ENCODE data around the gene PLXNC1. TPM values are rescaled to one million over a fixed set of nuclear protein-coding genes. Genes with fewer than 3 reads are reported as not detected.

The PLXNC1 gene
- total and polyA plus RNA-seq, 5 donors: 2.4 to 7.6 (median 5.1) TPM

GRCh38 chr12:94180558-94181296, 32.4 kb downstream of the PLXNC1 start:
- WGBS: 89% methylated on average over 6 of the region's 6 CpGs
- Histone ChIP-seq H3K4me3 (ENCODE audit: low read length) (no peak overlapping the region), H3K27me3 (ENCODE audit: control insufficient read depth, insufficient read depth) (no peaks in the 10 kb centered on the region), H3K4me1 (ENCODE audit: control insufficient read depth, insufficient read depth, low read length) (no peaks in the 10 kb centered on the region), H3K27ac (ENCODE audit: low read length) (no peak overlapping the region), H3K9me3 (ENCODE audit: control insufficient read depth, low read length) (no peaks in the 10 kb centered on the region)
- DNase-seq (no peak), ATAC-seq (no peak)
- intact Hi-C loops (cut with DNase I): no loop called here

DNA sequence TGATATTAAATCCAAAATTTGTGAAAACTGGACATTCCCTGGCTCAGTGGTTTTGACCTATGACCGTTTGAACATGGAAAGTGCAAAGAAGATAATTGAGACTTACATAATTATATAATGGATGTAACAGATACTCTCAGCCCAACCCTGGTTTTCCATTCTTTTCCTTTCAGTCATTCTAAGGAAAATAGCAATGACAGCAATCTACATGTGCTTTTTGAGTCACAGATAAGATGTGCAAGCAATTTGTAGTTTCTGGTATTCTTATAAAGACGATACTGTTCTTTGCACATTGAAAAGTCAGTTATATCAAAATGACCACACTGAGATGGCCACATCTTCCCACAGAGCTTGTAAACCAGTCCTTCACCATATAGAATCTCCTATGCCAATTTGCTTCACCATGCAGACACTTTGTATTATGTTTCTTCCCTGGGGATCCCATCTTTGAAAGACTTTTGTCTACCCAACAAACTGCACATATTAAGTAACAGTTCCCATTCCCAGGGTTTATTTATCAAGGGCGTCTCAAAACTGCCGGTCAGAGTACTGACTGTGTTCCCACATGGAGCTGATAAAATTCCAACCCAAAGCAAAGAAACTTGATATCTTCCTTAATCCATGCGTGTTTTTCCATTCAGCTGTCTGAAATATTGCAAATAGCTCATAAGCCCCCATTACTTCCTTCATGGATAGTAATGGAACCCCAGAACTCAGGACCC, 34.8 kb downstream of the PLXNC1 start:
- WGBS: 47% methylated on average over 5 of the region's 5 CpGs
- no peak for DNase-seq
- H3K27me3 ChIP-seq (ENCODE audit: control insufficient read depth, insufficient read depth): no peaks in the 10 kb centered on the region
- H3K4me1 ChIP-seq (ENCODE audit: control insufficient read depth, insufficient read depth, low read length): no peaks in the 10 kb centered on the region
- ATAC-seq: no peak
- H3K9me3 ChIP-seq (ENCODE audit: control insufficient read depth, low read length): no peaks in the 10 kb centered on the region
- H3K4me3 ChIP-seq (ENCODE audit: low read length): no peak overlapping the region
- intact Hi-C loops (cut with DNase I): no loop called here
- H3K27ac ChIP-seq (ENCODE audit: low read length): no peak overlapping the region

DNA sequence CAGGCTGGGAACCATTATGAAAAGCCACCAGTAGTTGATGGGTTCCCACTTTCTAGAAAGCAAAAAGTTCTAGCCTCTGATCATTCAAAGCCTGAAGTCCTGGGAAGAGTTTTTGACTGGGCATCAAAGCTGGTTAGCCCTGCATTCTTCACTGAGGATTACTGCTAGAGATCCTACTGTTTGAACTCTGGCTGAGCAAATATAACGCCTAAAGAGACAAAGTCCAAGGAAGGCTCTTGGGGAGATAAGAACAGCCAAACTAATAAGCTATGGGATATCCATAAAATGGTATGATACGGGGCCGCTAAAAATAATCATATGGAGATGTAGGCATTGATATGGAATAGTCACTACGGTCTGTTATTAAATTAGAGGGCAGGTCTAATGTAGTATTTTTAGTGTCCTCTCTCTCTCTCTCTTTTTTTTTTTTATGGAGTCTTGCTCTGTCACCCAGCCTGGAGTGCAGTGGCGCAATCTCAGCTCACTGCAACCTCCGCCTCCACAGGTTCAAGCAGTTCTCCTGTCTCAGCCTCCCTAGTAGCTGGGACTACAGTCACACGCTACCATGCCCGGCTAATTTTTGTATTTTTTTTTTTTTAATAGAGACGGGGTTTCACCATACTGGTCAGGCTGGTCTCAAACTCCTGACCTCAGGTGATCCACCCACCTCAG, 35.5 kb downstream of the PLXNC1 start:
- no peak overlapping the region for H3K27ac ChIP-seq (ENCODE audit: low read length)
- 91% methylated on average over 9 of the region's 9 CpGs for WGBS
- intact Hi-C loops (cut with DNase I): no loop called here
- no peak overlapping the region for H3K4me3 ChIP-seq (ENCODE audit: low read length)
- no peak for ATAC-seq
- DNase-seq: no peak
- H3K27me3 ChIP-seq (ENCODE audit: control insufficient read depth, insufficient read depth): no peaks in the 10 kb centered on the region
- no peaks in the 10 kb centered on the region for H3K4me1 ChIP-seq (ENCODE audit: control insufficient read depth, insufficient read depth, low read length)
- H3K9me3 ChIP-seq (ENCODE audit: control insufficient read depth, low read length): no peaks in the 10 kb centered on the region

GRCh38 chr12:94184995-94185719, 36.8 kb downstream of the PLXNC1 start:
- ATAC-seq (no peak), DNase-seq (no peak)
- no peak overlapping the region for H3K4me3 ChIP-seq (ENCODE audit: low read length)
- H3K27me3 ChIP-seq (ENCODE audit: control insufficient read depth, insufficient read depth): no peaks in the 10 kb centered on the region
- intact Hi-C loops (cut with DNase I): no loop called here
- no peaks in the 10 kb centered on the region for H3K9me3 ChIP-seq (ENCODE audit: control insufficient read depth, low read length)
- H3K27ac ChIP-seq (ENCODE audit: low read length): no peak overlapping the region
- H3K4me1 ChIP-seq (ENCODE audit: control insufficient read depth, insufficient read depth, low read length): no peaks in the 10 kb centered on the region
- 86% methylated on average over 7 of the region's 7 CpGs for WGBS

DNA sequence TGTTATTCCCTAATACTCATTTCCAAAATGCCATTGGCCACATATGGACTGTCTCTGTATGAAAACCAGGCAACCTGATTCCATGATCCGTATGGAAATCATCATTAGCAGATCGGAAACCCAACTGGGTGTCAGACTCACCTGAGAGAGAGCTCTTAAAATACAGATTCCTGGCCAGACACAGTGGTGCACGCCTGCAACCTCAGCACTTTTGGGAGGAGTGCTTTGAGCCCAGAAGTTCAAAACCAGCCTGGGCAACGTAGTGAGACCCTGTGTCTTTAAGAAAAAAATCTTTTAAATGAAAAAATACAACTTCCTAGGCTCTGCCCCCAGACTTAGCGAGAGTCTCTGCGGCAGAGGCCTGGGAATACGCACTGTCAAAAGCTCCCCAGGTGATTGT, 37.4 kb downstream of the PLXNC1 start:
- WGBS: 85% methylated on average over 7 of the region's 7 CpGs
- intact Hi-C loops (cut with DNase I): no loop called here
- no peak for ATAC-seq

DNA sequence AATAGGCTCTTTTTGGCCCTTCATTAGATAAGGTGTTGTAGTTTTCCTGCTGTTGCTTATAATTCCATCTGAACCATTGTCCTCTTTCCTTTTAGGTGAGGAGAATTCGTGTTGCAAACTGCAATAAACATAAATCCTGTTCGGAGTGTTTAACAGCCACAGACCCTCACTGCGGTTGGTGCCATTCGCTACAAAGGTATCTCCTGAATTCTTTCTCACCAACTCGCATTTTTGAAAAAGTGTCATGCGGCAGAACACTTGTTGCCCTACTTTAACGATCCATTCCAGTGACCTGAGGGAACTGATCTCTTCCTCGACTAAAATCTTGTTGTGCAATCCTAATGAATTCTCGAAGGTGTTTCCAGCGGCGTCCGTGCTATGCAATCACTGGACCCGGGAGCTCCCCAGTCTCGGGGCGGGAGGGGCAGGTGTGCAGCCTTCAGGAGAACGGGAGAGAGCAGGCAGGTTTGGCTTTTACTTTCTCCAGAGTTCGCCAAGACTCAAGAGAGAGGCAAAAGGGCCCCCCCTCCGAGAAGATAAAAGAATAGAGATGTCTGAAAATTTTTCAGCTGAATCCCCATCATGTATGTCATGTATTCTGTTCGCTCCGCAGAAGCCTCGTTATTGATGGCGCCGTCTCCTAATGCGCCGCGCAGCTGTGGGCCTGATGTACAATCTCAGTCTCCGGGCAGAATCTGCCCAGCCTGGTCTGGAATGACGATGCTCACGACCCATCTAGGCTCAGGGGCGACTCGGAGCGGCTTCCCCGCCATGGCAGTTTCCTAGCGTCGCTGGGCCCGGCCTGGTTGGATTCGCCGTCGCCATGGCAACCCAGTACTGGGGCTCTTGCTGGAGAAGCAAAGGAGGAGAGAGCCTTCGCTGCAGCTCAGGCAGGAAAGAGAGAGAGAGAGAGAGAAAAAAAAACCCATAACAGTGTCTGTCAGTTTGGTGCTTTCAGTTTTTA, 38.2 kb downstream of the PLXNC1 start:
- H3K27me3 ChIP-seq (ENCODE audit: control insufficient read depth, insufficient read depth): no peaks in the 10 kb centered on the region
- ATAC-seq (peak; percentile 58 to 80), DNase-seq (peak; percentile 68 to 91 (median 83))
- no peak overlapping the region for H3K4me3 ChIP-seq (ENCODE audit: low read length)
- no peaks in the 10 kb centered on the region for H3K4me1 ChIP-seq (ENCODE audit: control insufficient read depth, insufficient read depth, low read length)
- no peak overlapping the region for H3K27ac ChIP-seq (ENCODE audit: low read length)
- 64% methylated on average over 40 of the region's 40 CpGs for WGBS
- H3K9me3 ChIP-seq (ENCODE audit: control insufficient read depth, low read length): no peaks in the 10 kb centered on the region
- intact Hi-C loops (cut with DNase I): no loop called here

More for the DNA sequence above, 37.4 kb downstream of the PLXNC1 start:
- no peak overlapping the region for H3K27ac ChIP-seq (ENCODE audit: low read length)
- H3K4me1 ChIP-seq (ENCODE audit: control insufficient read depth, insufficient read depth, low read length): no peaks in the 10 kb centered on the region
- no peaks in the 10 kb centered on the region for H3K27me3 ChIP-seq (ENCODE audit: control insufficient read depth, insufficient read depth)
- H3K9me3 ChIP-seq (ENCODE audit: control insufficient read depth, low read length): no peaks in the 10 kb centered on the region
- no peak overlapping the region for H3K4me3 ChIP-seq (ENCODE audit: low read length)
- no peak for DNase-seq

- no peaks in the 10 kb centered on the region for H3K27me3 ChIP-seq (ENCODE audit: control insufficient read depth, insufficient read depth)
- 77% methylated on average over 12 of the region's 12 CpGs for WGBS
- H3K4me1 ChIP-seq (ENCODE audit: control insufficient read depth, insufficient read depth, low read length): no peaks in the 10 kb centered on the region
- DNase-seq (no peak), ATAC-seq (no peak)
- H3K9me3 ChIP-seq (ENCODE audit: control insufficient read depth, low read length): no peaks in the 10 kb centered on the region
- H3K4me3 ChIP-seq (ENCODE audit: low read length): no peak overlapping the region
- intact Hi-C loops (cut with DNase I): no loop called here
- H3K27ac ChIP-seq (ENCODE audit: low read length): no peak overlapping the region
Observed at GRCh38 chr12:94187361-94187760, 39.0 kb downstream of the PLXNC1 start.

GRCh38 chr12:94190623-94191022, 42.2 kb downstream of the PLXNC1 start:
- intact Hi-C loops (cut with DNase I): no loop called here
- Histone ChIP-seq H3K9me3 (ENCODE audit: control insufficient read depth, low read length) (no peaks in the 10 kb centered on the region), H3K4me3 (ENCODE audit: low read length) (no peak overlapping the region), H3K4me1 (ENCODE audit: control insufficient read depth, insufficient read depth, low read length) (no peaks in the 10 kb centered on the region), H3K27ac (ENCODE audit: low read length) (no peak overlapping the region), H3K27me3 (ENCODE audit: control insufficient read depth, insufficient read depth) (no peaks in the 10 kb centered on the region)
- no peak for ATAC-seq
- 43% methylated on average over 2 of the region's 2 CpGs for WGBS
- DNase-seq: no peak

GRCh38 chr12:94191023-94191422, 42.6 kb downstream of the PLXNC1 start:
- Histone ChIP-seq H3K4me3 (ENCODE audit: low read length) (no peak overlapping the region), H3K27me3 (ENCODE audit: control insufficient read depth, insufficient read depth) (no peaks in the 10 kb centered on the region), H3K4me1 (ENCODE audit: control insufficient read depth, insufficient read depth, low read length) (no peaks in the 10 kb centered on the region), H3K27ac (ENCODE audit: low read length) (no peak overlapping the region), H3K9me3 (ENCODE audit: control insufficient read depth, low read length) (no peaks in the 10 kb centered on the region)
- intact Hi-C loops (cut with DNase I): no loop called here
- WGBS: 98% methylated on average over 2 of the region's 2 CpGs
- DNase-seq (no peak), ATAC-seq (no peak)

DNA sequence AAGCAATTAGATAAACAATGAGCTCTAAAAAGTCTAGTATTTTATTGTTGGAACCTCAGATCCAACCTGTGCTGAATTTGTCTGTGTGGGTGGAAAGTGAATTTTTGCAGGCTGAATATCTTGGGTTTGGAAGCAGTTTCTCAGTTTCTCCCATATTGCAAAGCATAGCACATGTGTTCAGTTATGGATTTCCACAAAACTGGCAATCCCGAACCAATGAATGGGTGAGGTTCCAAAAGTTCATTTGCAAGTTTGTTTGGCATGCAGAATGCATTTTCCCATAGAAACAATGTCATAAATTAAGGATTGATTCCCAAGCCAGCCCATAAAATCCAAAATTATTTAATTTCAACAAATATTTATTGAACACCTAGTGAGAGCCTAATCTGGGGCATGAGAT, 43.4 kb downstream of the PLXNC1 start:
- no peak overlapping the region for H3K4me3 ChIP-seq (ENCODE audit: low read length)
- ATAC-seq: no peak
- intact Hi-C loops (cut with DNase I): no loop called here
- WGBS: 94% methylated on average over 1 of the region's 1 CpG
- H3K27me3 ChIP-seq (ENCODE audit: control insufficient read depth, insufficient read depth): no peaks in the 10 kb centered on the region
- no peaks in the 10 kb centered on the region for H3K4me1 ChIP-seq (ENCODE audit: control insufficient read depth, insufficient read depth, low read length)
- DNase-seq: no peak
- no peaks in the 10 kb centered on the region for H3K9me3 ChIP-seq (ENCODE audit: control insufficient read depth, low read length)
- H3K27ac ChIP-seq (ENCODE audit: low read length): no peak overlapping the region
